Nephron (organoid): ENCODE data around the gene TPCN2.
A peak's percentile ranks its signal among the peaks of the same experiment; 100 is the strongest.

Experiments
- H3K27ac Mint-ChIP-seq, 3 experiments: 2 replicates each; pipeline ENCODE4 v1.8.0; 2020; ENCODE audit warnings: mixed read lengths in 3 of 3, mild to moderate bottlenecking in 2 of 3, moderate library complexity in 1 of 3
- H3K27me3 Mint-ChIP-seq: 2 replicates; pipeline ENCODE4 v1.8.0; 2021; ENCODE audit warnings: low read depth, mild to moderate bottlenecking, moderate library complexity, mixed read lengths
- H3K36me3 Mint-ChIP-seq: 2 replicates; pipeline ENCODE4 v1.8.0; 2020; ENCODE audit warnings: low read depth, mixed read lengths
- H3K4me1 Mint-ChIP-seq: 2 replicates; pipeline ENCODE4 v1.8.0; 2020; ENCODE audit warnings: mixed read lengths
- H3K4me3 Mint-ChIP-seq, 3 experiments: 2 replicates each; pipeline ENCODE4 v1.8.0; 2020; ENCODE audit warnings: mild to moderate bottlenecking in 3 of 3, mixed read lengths in 3 of 3, moderate library complexity in 2 of 3
- H3K9me3 Mint-ChIP-seq: 2 replicates; pipeline ENCODE4 v1.8.0; 2020; ENCODE audit warnings: mixed read lengths
- TF ChIP-seq, protein P1 (sequence below), 3 experiments: fragments of 200-600 bp; sonication (generic); IDR thresholded peaks; one replicate each; pipeline ENCODE4 v1.5.0; 2021; ENCODE audit warnings: antibody characterized with exemption in 3 of 3; ENCODE audit not compliant: unreplicated experiment in 3 of 3

The TPCN2 gene

DNA sequence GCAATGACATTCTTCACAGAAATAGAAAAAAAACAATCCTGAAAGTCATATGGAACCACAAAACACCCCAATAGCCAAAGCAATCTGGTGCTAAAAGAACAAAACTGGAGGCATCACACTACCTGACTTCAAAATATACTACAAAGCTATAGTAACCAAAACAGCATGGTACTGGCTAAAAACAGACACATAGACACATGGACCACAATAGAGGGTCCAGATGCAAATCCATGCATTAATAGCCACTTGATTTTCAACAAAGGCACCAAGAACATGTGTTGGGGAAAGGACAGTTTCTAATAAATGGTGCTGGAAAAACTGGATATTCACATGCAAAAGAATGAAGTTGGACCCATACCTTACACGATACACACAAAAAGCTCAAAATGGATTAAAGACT is 79.2 kb downstream of the TPCN2 start:
- H3K4me1 Mint-ChIP-seq = peaks cover 5% of the 10 kb centered on the region
- no peak overlapping the region for H3K4me3 Mint-ChIP-seq
- H3K9me3 Mint-ChIP-seq = peaks cover 7% of the 10 kb centered on the region
- no peaks in the 10 kb centered on the region for H3K27me3 Mint-ChIP-seq
- no peak overlapping the region for H3K27ac Mint-ChIP-seq
- H3K36me3 Mint-ChIP-seq = no peaks in the 10 kb centered on the region
- TF ChIP-seq, protein P1, sequence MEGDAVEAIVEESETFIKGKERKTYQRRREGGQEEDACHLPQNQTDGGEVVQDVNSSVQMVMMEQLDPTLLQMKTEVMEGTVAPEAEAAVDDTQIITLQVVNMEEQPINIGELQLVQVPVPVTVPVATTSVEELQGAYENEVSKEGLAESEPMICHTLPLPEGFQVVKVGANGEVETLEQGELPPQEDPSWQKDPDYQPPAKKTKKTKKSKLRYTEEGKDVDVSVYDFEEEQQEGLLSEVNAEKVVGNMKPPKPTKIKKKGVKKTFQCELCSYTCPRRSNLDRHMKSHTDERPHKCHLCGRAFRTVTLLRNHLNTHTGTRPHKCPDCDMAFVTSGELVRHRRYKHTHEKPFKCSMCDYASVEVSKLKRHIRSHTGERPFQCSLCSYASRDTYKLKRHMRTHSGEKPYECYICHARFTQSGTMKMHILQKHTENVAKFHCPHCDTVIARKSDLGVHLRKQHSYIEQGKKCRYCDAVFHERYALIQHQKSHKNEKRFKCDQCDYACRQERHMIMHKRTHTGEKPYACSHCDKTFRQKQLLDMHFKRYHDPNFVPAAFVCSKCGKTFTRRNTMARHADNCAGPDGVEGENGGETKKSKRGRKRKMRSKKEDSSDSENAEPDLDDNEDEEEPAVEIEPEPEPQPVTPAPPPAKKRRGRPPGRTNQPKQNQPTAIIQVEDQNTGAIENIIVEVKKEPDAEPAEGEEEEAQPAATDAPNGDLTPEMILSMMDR (IDR thresholded peaks at IDR 0.05; ENCODE audit: unreplicated experiment in 3 of 3) = no peak

DNA sequence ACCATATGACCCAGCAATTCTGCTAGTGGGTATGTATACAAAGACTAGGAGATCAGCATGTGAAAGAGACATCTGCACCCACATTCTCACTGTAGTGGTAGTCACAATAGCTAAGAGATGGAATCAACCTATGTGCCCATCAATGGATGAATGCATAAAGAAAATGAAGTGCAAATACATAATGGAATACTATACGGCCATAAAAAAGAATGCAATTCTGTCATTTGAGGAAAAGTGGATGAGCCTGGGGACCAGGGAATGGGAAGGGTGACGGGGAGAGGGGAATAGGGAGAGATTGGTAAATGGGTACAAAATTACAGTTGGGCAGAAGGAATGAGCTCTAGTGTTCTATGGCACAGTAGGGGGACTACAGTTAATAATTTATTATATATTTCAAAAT is 80.3 kb downstream of the TPCN2 start:
- TF ChIP-seq, protein P1 (IDR thresholded peaks at IDR 0.05; ENCODE audit: unreplicated experiment in 3 of 3) = no peak
- H3K9me3 Mint-ChIP-seq = peaks cover 11% of the 10 kb centered on the region
- peaks cover 5% of the 10 kb centered on the region for H3K4me1 Mint-ChIP-seq
- H3K36me3 Mint-ChIP-seq = no peaks in the 10 kb centered on the region
- no peak overlapping the region for H3K27ac Mint-ChIP-seq
- no peak overlapping the region for H3K4me3 Mint-ChIP-seq
- peaks cover 1% of the 10 kb centered on the region for H3K27me3 Mint-ChIP-seq

DNA sequence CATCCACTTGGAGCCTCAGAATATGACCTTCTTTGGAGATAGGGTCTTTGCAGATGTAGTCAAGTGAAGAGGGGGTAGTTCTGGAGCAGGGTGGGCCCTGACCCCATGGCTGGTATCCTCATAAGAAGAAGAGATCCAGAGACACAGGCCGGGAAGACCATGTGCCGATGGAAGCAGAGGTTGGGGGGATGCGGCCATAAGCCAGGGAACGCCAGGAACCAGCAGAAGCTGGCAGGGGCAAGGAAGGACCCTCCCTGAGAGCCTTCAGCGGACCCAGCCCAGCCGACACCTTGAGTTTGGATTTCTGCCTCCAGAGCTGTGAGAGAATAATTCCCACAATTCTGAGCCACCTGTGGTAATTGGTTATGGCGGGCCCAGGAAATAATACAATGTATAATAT is 80.9 kb downstream of the TPCN2 start:
- TF ChIP-seq, protein P1 (IDR thresholded peaks at IDR 0.05; ENCODE audit: unreplicated experiment in 3 of 3) = no peak
- Mint-ChIP-seq H3K27ac (no peak overlapping the region), H3K27me3 (peaks cover 4% of the 10 kb centered on the region), H3K36me3 (no peaks in the 10 kb centered on the region), H3K4me1 (no peaks in the 10 kb centered on the region), H3K4me3 (no peak overlapping the region), H3K9me3 (peaks cover 11% of the 10 kb centered on the region)

DNA sequence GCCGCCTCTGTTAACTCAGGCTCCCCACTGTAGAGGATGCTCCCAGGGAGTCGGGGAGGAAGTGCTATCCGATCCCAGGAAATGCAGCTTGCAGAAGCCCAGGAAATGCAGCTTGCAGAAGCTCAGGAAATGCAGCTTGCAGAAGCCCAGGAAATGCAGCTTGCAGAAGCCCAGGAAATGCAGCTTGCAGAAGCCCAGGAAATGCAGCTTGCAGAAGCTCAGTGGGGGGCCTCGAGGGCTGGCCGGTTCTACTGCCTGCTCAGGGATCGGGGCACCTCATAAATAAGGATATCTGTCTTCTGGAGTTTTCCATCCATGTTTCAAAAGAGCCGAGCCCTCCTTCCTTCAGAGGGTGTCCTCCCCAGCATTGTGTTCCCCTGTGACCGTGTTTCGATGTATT is 81.9 kb downstream of the TPCN2 start:
- Mint-ChIP-seq H3K27me3 (peaks cover 4% of the 10 kb centered on the region), H3K4me1 (no peaks in the 10 kb centered on the region), H3K9me3 (peaks cover 11% of the 10 kb centered on the region), H3K36me3 (no peaks in the 10 kb centered on the region), H3K4me3 (no peak overlapping the region), H3K27ac (peak overlapping the region in 1 of 3 experiments; percentile 32)
- TF ChIP-seq, protein P1 (IDR thresholded peaks at IDR 0.05; ENCODE audit: unreplicated experiment in 3 of 3) = no peak

DNA sequence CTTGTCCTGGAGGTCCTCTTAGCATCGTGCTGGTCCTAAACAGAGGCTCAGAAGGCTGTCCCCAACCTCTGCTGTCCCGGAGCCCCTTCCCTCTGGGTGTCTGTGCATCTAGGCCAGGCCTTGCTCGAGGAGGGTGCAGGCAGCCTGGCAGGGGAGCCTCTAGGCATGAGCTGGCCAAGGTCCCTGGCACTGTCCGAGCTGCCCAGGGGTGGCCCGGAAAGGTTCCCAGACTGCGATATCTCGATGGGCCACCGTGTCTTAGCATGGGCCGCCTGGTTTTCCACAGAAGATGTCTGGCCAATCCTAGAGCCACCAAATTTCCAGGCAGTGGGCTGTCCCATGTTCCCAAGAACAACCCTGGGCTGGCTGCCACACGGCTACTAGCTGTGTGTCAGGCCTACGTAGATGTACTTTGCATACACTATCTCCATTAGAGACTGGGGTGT is 82.4 kb downstream of the TPCN2 start:
- Mint-ChIP-seq H3K27me3 (peaks cover 4% of the 10 kb centered on the region), H3K36me3 (peaks cover 3% of the 10 kb centered on the region), H3K9me3 (peaks cover 14% of the 10 kb centered on the region), H3K4me1 (no peaks in the 10 kb centered on the region), H3K27ac (no peak overlapping the region), H3K4me3 (no peak overlapping the region)
- TF ChIP-seq, protein P1 (IDR thresholded peaks at IDR 0.05; ENCODE audit: unreplicated experiment in 3 of 3) = no peak

DNA sequence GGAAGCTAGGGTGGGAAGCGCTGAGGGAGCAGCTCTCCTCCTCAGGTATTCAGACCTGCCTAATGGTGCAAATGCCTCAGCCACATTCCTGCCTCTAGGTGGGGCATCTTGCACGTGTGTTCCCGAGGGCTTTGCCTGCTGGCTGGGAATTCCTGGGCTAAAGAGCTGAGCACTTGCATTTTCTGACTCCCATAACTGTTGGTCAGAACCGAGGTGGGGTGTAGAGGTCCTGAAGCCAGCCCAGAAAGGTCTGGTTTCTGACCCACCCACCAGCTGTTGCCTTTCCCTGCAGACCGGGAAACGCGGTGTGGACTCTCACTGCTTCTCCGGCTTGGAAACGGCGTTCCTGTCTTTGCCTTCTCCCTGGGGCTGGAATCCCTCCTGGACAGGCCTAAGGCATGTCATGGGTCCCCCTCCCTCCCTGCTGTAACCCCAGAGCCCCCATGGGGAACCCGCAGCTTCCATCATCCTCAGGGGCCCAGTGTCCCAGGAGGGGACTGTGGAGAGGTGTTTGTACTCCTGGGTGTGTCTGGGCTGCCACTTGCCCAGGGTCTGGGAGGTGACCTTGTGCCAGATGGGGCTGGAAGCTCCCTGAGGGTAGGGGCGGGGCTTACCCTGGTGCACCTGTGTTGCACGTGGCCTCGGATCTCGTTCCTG is 83.0 kb downstream of the TPCN2 start:
- H3K9me3 Mint-ChIP-seq = peaks cover 15% of the 10 kb centered on the region
- peaks cover 4% of the 10 kb centered on the region for H3K27me3 Mint-ChIP-seq
- no peaks in the 10 kb centered on the region for H3K4me1 Mint-ChIP-seq
- H3K27ac Mint-ChIP-seq = no peak overlapping the region
- TF ChIP-seq, protein P1 (IDR thresholded peaks at IDR 0.05; ENCODE audit: unreplicated experiment in 3 of 3) = peak; percentile 82 to 92 (median 91)
- H3K36me3 Mint-ChIP-seq = peaks cover 4% of the 10 kb centered on the region
- no peak overlapping the region for H3K4me3 Mint-ChIP-seq
